Measurements from ENCODE around the gene SEPHS1.

DNA sequence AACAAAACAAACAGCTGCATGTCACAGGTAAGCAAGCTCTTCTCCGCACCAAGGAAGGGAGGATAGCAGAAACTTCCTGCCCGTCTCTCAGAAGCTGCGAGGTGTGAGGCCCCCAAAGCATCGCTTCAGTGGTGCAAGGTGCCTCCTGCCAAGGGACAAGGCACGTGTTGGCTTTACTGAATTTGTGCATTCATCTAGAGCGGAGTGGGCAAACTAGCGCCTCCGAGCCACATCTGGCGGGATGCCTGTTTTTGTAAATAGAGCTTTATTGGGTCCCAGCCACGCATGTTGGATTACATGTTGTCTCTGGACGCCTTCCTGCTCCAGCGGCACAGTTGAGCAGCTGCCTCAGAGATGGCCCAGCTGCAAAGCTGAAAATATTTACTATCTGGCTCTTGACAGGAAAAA is 75.9 kb downstream of the SEPHS1 start:
- TF ChIP-seq, protein P1, sequence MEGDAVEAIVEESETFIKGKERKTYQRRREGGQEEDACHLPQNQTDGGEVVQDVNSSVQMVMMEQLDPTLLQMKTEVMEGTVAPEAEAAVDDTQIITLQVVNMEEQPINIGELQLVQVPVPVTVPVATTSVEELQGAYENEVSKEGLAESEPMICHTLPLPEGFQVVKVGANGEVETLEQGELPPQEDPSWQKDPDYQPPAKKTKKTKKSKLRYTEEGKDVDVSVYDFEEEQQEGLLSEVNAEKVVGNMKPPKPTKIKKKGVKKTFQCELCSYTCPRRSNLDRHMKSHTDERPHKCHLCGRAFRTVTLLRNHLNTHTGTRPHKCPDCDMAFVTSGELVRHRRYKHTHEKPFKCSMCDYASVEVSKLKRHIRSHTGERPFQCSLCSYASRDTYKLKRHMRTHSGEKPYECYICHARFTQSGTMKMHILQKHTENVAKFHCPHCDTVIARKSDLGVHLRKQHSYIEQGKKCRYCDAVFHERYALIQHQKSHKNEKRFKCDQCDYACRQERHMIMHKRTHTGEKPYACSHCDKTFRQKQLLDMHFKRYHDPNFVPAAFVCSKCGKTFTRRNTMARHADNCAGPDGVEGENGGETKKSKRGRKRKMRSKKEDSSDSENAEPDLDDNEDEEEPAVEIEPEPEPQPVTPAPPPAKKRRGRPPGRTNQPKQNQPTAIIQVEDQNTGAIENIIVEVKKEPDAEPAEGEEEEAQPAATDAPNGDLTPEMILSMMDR (IDR thresholded peaks at IDR 0.05; ENCODE audit: low read length), result peak; percentile 7; the same call in 1 of the 2 replicates
- no peak for TF ChIP-seq EZH2 (optimal IDR thresholded peaks at IDR 0.05; ENCODE audit: low read depth, low read length)

Measured in MM.1S (cell line).